GM12878 (cell line): ENCODE data around the gene TNFAIP8L3.

Experiments
- ATF7 ChIP-seq: fragments of 450-650 bp; IDR thresholded peaks from 2 replicates; pipeline ENCODE4 v1.6.1; 2016; ENCODE audit warnings: low read depth, mild to moderate bottlenecking
- BACH1 ChIP-seq: fragments of 450-650 bp; IDR thresholded peaks from 2 replicates; pipeline ENCODE4 v1.6.1; 2017; ENCODE audit warnings: mild to moderate bottlenecking, borderline replicate concordance
- CEBPB ChIP-seq, 2 experiments: fragments of 150-350 bp in 1 of 2; IDR thresholded peaks; 2 replicates each; pipeline ENCODE4 v1.6.1; 2012 to 2014; ENCODE audit warnings: low read depth in 2 of 2, low read length in 2 of 2, borderline replicate concordance in 1 of 2, inconsistent platforms in 1 of 2
- CHD2 ChIP-seq: IDR thresholded peaks from 2 replicates; pipeline ENCODE4 v1.6.1; 2011; ENCODE audit warnings: low read depth, low read length, improper control_type of control experiment, borderline replicate concordance
- CREM ChIP-seq: IDR thresholded peaks from 2 replicates; pipeline ENCODE4 v1.6.1; 2014; ENCODE audit warnings: antibody characterized with exemption, low read depth
- EZH2 ChIP-seq: IDR thresholded peaks from 2 replicates; pipeline ENCODE4 v1.6.1; 2012; ENCODE audit warnings: low read depth, mild to moderate bottlenecking, control low read depth, inconsistent platforms, low read length, borderline replicate concordance; ENCODE audit not compliant: control insufficient read depth
- POLR2A ChIP-seq: IDR thresholded peaks from 2 replicates; pipeline ENCODE4 v1.6.1; 2011; ENCODE audit warnings: low read depth, mild to moderate bottlenecking, low read length
- RAD51 ChIP-seq: fragments of 450-650 bp; IDR thresholded peaks from 2 replicates; pipeline ENCODE4 v1.6.1; 2016; ENCODE audit warnings: moderate library complexity, mild to moderate bottlenecking, inconsistent platforms
- SMC3 ChIP-seq: IDR thresholded peaks from 2 replicates; pipeline ENCODE4 v1.6.1; 2011; ENCODE audit warnings: low read length, improper control_type of control experiment, borderline replicate concordance
- ZBTB11 ChIP-seq: fragments of 450-650 bp; formaldehyde crosslinking; IDR thresholded peaks from 2 replicates; pipeline ENCODE4 v1.5.0; 2022; ENCODE audit warnings: mild to moderate bottlenecking, missing genetic modification characterization
- ZNF274 ChIP-seq: IDR thresholded peaks from one replicate; pipeline ENCODE4 v1.8.0; 2011; ENCODE audit not compliant: insufficient read length, insufficient read depth
- TF ChIP-seq, protein P1 (sequence below), 3 experiments: IDR thresholded peaks in 2 of 3; conservative IDR thresholded peaks in 1 of 3; 2 replicates each; pipeline ENCODE4 v1.5.1; 2011; ENCODE audit warnings: low read depth in 3 of 3, low read length in 3 of 3, mild to moderate bottlenecking in 3 of 3, control low read depth in 2 of 3, moderate library complexity in 2 of 3, inconsistent platforms in 1 of 3, mixed read lengths in 1 of 3; ENCODE audit not compliant: control insufficient read depth in 2 of 3, insufficient read depth in 1 of 3; ENCODE audit errors: extremely low read depth in 1 of 3
- TF ChIP-seq, protein P2 (sequence below): IDR thresholded peaks from 2 replicates; pipeline ENCODE4 v1.6.1; 2012; ENCODE audit warnings: mild to moderate bottlenecking, low read depth, low read length

DNA sequence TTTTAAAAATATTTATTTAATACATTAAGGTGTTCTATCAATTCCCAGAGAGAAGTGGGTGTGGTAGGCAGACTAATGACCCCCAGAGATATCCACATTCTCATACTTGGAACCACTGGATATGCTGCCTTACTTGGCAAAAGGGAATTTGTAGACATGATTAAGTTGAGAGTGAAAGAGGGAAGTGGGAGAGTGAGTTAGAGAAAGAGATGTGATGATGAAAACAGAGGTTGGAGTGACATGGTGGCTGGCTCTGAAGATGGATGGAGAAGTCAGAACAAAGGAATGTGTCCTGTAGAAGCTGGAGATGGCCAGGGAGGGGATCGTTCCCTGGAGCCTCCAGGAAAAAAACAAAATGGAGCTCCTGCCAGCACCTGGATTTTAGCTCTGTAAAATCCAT is 32.0 kb downstream of the TNFAIP8L3 start:
- TF ChIP-seq, protein P1, sequence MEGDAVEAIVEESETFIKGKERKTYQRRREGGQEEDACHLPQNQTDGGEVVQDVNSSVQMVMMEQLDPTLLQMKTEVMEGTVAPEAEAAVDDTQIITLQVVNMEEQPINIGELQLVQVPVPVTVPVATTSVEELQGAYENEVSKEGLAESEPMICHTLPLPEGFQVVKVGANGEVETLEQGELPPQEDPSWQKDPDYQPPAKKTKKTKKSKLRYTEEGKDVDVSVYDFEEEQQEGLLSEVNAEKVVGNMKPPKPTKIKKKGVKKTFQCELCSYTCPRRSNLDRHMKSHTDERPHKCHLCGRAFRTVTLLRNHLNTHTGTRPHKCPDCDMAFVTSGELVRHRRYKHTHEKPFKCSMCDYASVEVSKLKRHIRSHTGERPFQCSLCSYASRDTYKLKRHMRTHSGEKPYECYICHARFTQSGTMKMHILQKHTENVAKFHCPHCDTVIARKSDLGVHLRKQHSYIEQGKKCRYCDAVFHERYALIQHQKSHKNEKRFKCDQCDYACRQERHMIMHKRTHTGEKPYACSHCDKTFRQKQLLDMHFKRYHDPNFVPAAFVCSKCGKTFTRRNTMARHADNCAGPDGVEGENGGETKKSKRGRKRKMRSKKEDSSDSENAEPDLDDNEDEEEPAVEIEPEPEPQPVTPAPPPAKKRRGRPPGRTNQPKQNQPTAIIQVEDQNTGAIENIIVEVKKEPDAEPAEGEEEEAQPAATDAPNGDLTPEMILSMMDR (IDR thresholded peaks at IDR 0.05 in 2 of 3, conservative IDR thresholded peaks at IDR 0.05 in 1 of 3; ENCODE audit: control insufficient read depth in 2 of 3, extremely low read depth in 1 of 3, insufficient read depth in 1 of 3, low read depth in 3 of 3, low read length in 3 of 3) = no peak
- no peak for TF ChIP-seq SMC3
- TF ChIP-seq, protein P2, sequence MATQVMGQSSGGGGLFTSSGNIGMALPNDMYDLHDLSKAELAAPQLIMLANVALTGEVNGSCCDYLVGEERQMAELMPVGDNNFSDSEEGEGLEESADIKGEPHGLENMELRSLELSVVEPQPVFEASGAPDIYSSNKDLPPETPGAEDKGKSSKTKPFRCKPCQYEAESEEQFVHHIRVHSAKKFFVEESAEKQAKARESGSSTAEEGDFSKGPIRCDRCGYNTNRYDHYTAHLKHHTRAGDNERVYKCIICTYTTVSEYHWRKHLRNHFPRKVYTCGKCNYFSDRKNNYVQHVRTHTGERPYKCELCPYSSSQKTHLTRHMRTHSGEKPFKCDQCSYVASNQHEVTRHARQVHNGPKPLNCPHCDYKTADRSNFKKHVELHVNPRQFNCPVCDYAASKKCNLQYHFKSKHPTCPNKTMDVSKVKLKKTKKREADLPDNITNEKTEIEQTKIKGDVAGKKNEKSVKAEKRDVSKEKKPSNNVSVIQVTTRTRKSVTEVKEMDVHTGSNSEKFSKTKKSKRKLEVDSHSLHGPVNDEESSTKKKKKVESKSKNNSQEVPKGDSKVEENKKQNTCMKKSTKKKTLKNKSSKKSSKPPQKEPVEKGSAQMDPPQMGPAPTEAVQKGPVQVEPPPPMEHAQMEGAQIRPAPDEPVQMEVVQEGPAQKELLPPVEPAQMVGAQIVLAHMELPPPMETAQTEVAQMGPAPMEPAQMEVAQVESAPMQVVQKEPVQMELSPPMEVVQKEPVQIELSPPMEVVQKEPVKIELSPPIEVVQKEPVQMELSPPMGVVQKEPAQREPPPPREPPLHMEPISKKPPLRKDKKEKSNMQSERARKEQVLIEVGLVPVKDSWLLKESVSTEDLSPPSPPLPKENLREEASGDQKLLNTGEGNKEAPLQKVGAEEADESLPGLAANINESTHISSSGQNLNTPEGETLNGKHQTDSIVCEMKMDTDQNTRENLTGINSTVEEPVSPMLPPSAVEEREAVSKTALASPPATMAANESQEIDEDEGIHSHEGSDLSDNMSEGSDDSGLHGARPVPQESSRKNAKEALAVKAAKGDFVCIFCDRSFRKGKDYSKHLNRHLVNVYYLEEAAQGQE = no peak
- no peak for TF ChIP-seq RAD51
- no peak for TF ChIP-seq ATF7
- no peak for TF ChIP-seq POLR2A
- no peak for TF ChIP-seq CHD2
- TF ChIP-seq EZH2 = no peak
- no peak for TF ChIP-seq CREM
- no peak for TF ChIP-seq CEBPB (IDR thresholded peaks at IDR 0.05; ENCODE audit: borderline replicate concordance in 1 of 2, low read depth in 2 of 2, low read length in 2 of 2)
- no peak for TF ChIP-seq BACH1
- no peak for TF ChIP-seq ZBTB11 (CRISPR knock-in tag)
- TF ChIP-seq ZNF274 = no peak
